ENCODE measurements around the gene LSP1.

Gene LSP1

GRCh38 chr11:1893581-1894359 is 40.9 kb downstream of the LSP1 start:
- no peak for DNase-seq

DNA sequence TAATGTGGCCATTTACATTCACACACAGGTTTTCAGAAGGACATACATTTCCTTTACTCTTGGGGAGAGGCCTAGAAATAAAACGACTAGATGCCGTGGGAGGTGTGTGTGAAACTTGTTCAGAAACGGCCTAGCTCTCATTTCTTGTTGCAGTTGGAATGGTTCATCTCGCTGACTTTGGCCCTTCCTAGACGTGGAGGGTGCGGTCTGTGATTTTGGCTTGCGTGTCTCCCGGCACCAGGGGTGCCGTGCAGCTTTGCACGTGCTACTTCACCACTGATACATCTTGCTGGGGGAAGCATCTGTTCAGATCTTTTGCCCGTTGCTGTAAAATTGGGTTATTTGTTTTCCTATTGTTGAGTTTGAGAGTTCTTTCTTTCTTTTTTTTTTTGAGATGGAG is 41.9 kb downstream of the LSP1 start:
- no peak for DNase-seq

GRCh38 chr11:1896468-1896867 is 43.6 kb downstream of the LSP1 start:
- no peak for DNase-seq

DNA sequence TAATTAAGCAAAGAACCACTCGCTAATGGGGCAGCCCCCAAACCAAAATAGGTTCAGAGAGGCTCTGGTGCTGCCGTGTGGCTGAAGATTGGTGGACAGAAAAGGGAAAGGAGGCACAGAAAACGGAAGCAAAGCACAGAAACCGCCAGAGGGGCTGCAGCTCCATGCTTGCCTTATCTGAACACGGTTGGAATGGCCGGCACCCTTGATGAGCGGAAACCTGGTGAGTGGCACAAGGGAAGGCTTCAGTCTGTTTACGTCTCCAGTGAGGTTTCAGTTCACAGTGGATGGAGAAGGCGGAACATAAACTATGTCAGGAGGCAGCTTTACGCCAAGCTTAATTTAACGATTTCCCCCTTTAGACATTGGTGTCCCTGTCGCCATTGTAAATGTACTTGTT is 44.0 kb downstream of the LSP1 start:
- no peak for DNase-seq

GRCh38 chr11:1899090-1899489 is 46.2 kb downstream of the LSP1 start:
- DNase-seq = no peak

DNA sequence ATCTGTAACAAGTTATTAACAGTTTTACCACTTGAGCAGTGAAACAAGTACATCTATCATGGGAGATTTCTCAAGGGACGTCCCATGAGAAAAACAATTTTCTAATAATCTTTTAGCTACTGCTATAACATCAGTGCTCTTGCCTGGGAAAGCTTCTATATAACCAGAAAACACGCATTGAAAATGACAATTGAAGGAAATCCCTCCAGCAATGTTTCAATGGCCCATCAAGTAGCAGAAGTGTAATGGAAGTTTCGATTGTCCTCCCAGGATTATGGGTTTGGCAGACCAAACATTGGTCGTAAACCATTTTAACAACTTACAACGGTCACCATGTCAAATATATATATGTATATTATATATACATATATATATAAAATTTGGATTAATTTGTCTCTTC is 46.8 kb downstream of the LSP1 start:
- DNase-seq = no peak

GRCh38 chr11:1906181-1906580 is 53.3 kb downstream of the LSP1 start:
- DNase-seq = no peak

- no peak for DNase-seq
Measured at GRCh38 chr11:1906611-1907423, 53.9 kb downstream of the LSP1 start.

GRCh38 chr11:1908618-1909017 is 55.7 kb downstream of the LSP1 start:
- DNase-seq = no peak

DNA sequence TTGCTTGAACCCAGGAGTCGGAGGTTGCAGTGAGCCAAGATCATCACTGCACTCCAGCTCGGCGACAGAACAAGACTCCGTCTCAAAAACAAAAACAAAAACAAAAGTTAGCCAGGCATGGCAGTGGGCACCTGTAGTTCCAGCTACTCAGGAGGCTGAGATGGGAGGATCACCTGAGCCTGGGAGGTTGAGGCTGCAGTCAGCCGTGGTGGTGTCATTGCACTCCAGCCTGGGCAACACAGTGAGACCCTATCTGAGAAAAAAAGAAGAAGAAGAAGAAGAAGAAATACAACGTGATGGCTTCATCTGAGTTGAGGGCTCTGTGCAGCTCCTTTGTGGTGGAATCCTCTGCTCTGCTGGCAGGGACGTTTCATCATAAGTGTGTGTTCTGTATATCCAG is 56.6 kb downstream of the LSP1 start:
- no peak for DNase-seq

GRCh38 chr11:1912289-1912878 is 59.5 kb downstream of the LSP1 start:
- no peak for DNase-seq

DNA sequence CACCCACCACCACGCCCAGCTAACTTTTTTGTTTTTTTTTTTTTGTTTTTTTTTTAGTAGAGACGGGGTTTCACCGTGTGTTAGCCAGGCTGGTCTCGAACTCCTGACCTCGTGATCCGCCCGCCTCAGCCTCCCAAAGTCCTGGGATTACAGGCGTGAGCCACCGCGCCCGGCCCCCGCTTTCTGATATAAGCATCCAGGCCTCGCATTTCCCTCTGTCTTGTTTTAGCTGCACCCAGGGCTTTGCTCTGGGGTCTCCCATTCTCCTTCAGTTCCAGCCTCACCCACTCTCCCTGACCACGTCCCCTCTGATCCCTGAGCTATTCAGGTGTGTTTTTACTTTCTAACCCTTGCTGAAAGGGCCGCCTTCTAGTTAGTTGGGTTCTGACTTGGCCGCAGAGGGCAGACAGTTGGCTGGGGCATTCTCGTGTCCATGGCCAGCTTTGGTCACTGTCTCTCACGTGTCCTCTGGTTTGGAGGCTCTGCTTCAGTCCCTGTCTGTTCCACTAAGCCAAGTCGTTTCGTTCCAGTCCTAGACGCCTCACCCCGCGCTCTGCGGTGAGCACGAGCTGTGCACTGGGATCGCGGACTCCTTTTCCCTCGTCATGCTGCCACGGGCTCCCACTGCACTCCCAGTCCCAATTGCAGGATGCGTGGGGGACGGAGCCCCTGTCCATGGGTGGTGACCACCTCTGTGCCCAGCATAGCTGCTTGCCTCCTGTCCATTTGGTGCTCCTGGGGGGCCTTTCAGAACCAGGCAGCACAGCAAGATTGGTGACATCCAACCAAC is 60.6 kb downstream of the LSP1 start:
- no peak for DNase-seq

- no peak for DNase-seq
Measured at GRCh38 chr11:1915795-1916131, 62.9 kb downstream of the LSP1 start.

GRCh38 chr11:1916132-1916985 is 63.5 kb downstream of the LSP1 start:
- no peak for DNase-seq

GRCh38 chr11:1916986-1917522 is 64.2 kb downstream of the LSP1 start:
- DNase-seq = no peak

- no peak for DNase-seq
Measured at GRCh38 chr11:1917523-1918435, 64.9 kb downstream of the LSP1 start.

DNA sequence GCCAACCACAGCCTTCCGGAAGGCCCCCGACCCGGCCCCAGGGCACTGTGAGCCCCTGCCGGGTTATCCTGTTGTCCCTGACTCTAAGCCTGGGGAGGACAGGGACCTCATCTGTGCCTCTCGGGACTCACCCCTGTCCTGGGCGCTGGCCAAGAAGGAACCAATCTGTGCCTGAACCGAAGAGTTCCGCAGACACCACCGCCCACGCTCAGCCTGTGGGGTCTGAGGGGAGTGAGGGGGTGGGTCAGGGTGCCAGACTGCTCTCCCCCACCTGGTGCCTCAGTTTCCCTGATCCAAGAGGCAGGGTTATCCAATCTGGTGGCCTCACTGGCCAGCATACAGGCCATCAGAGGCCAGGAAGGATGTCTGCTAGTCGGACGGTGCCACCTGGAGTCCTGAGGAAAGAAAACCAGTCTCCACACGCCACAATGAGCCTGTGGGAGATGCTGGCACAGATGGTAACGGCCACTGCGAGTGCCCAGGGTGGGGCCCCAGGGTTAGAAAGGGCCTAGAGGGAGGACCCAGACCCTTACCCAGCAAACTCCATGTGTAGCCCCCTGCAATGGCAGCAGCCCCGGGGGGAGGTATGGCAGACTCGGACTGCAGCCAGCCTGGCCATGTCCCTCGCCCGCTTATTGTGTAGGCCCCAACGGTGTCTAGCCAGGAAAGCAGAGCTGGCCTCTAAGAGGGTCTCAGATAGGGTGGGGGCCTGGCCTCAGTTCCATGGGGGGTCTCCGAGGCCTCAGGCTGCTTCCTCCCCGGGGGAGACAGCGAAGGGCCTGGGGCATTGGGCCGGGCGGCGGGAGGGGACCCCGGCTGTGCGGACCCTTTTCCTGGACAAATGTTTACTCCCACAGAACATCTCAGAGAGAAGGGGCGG is 65.8 kb downstream of the LSP1 start:
- no peak for DNase-seq

DNA sequence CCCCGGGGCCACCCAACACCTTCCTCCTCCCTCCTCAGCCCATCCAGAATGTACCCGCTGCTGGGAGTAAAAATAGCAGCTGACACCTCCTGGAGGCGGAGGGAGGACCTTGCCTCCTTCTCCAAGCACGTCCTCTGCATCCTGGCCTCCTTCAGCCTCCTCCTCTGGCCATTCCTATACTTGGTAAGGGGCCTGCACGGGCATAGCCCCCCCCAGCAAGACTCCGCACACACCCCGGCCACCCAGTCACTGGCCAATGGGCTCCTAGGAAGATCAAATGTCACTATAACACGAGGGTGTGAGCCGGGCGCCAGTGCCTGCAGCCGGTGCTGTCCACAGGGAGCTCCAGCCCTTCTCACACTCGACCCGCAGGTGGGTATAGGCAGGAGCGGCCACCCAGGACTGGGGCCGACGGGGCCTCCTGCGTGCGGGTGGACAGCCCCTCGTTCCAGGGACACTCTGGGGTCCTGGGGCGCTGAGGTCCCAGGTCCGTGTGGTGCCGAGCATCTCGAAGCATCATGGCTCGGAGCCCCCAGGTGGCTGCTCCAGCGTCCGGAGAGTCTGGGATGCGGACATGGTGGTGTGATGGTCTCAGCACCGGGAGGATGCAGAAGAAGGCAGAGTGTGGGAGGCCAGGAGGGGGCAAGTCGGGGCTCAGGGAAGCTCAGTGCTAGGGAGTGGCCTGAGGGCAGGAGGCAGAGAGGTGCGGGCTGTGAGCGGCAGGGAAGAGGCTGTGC is 66.7 kb downstream of the LSP1 start, which contains the start of gene TNNT3:
Gene TNNT3 (plus strand): TSS at position 313 of the 737 bp plus-strand sequence. CDS start 3,172 bp downstream, outside the sequence.
- no peak for DNase-seq
